BE2C (cell line): ENCODE data around the gene SDSL.

Experiments used
- DNase-seq: peaks from one replicate; pipeline ENCODE4 v3.0.0-alpha.2; 2020
- H3K27me3 ChIP-seq: fragments of 250-450 bp; sonication (Bioruptor Pico); 2 replicates; pipeline ENCODE4 v1.5.1; 2020; ENCODE audit warnings: mild to moderate bottlenecking
- H3K36me3 ChIP-seq: fragments of 250-450 bp; sonication (Bioruptor Pico); 2 replicates; pipeline ENCODE4 v1.5.1; 2020; ENCODE audit warnings: mild to moderate bottlenecking
- H3K4me1 ChIP-seq: fragments of 250-450 bp; sonication (Bioruptor Pico); 2 replicates; pipeline ENCODE4 v1.5.1; 2020
- H3K4me3 ChIP-seq: 2 replicates; pipeline ENCODE4 v1.5.1; 2011; ENCODE audit warnings: low read depth, low read length
- H3K9me3 ChIP-seq: fragments of 250-450 bp; sonication (Bioruptor Pico); 2 replicates; pipeline ENCODE4 v1.5.1; 2020
- CTCF ChIP-seq: IDR thresholded peaks from 2 replicates; pipeline ENCODE4 v1.5.1; 2012; ENCODE audit warnings: mild to moderate bottlenecking, low read depth, low read length

The SDSL gene

GRCh38 chr12:113398346-113399290 is 23.6 kb upstream of the SDSL start:
- TF ChIP-seq CTCF: no peak
- no peaks in the 10 kb centered on the region for H3K4me1 ChIP-seq
- no peak for DNase-seq
- H3K36me3 ChIP-seq: no peaks in the 10 kb centered on the region
- H3K27me3 ChIP-seq: peaks cover 19% of the 10 kb centered on the region
- H3K4me3 ChIP-seq: no peak overlapping the region
- no peaks in the 10 kb centered on the region for H3K9me3 ChIP-seq

DNA sequence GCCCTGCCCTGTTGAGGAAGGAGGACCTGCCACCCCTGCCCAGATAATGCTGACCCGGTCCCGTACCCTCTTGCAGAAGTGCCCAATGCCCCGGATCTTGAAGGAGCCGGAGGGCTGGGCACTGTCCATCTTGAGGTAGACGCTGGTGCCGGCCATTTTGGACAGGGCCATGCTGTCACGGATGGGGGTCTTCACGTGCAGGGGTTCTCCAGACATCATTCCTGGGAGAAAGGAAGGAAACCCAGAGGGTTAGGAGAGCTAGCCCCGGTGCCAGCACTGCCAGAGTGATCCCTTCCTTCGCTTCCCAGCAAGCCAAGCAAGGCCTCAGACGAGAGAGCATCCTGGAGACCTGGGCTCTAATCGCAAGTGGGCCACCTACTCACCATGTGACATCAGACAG is 22.7 kb upstream of the SDSL start:
- Histone ChIP-seq H3K36me3 (no peaks in the 10 kb centered on the region), H3K4me1 (no peaks in the 10 kb centered on the region), H3K9me3 (no peaks in the 10 kb centered on the region), H3K27me3 (peaks cover 19% of the 10 kb centered on the region), H3K4me3 (no peak overlapping the region)
- DNase-seq: no peak
- TF ChIP-seq CTCF: no peak

DNA sequence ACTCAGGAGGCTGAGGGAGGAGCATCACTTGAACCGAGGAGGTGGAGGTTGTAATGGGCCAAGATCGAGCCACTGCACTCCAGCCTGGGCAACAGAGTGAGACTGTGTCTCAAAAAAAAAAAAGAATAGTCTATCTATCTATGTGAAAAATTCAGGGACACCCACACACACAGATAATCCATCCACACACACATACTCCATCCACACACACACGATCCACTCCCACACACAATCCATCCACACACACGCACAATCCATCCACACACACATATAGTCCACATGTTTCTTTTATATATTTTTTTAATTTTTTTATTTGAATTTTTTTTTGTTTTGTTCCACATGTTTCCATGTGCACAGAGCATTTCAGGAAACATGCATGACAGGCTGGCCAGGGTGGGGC is 21.8 kb upstream of the SDSL start:
- no peaks in the 10 kb centered on the region for H3K36me3 ChIP-seq
- no peaks in the 10 kb centered on the region for H3K9me3 ChIP-seq
- peaks cover 19% of the 10 kb centered on the region for H3K27me3 ChIP-seq
- no peak overlapping the region for H3K4me3 ChIP-seq
- TF ChIP-seq CTCF: no peak
- H3K4me1 ChIP-seq: no peaks in the 10 kb centered on the region
- no peak for DNase-seq

GRCh38 chr12:113401066-113402000 is 20.8 kb upstream of the SDSL start:
- Histone ChIP-seq H3K9me3 (no peaks in the 10 kb centered on the region), H3K36me3 (no peaks in the 10 kb centered on the region), H3K4me1 (no peaks in the 10 kb centered on the region), H3K27me3 (peaks cover 15% of the 10 kb centered on the region), H3K4me3 (no peak overlapping the region)
- no peak for DNase-seq
- no peak for TF ChIP-seq CTCF

DNA sequence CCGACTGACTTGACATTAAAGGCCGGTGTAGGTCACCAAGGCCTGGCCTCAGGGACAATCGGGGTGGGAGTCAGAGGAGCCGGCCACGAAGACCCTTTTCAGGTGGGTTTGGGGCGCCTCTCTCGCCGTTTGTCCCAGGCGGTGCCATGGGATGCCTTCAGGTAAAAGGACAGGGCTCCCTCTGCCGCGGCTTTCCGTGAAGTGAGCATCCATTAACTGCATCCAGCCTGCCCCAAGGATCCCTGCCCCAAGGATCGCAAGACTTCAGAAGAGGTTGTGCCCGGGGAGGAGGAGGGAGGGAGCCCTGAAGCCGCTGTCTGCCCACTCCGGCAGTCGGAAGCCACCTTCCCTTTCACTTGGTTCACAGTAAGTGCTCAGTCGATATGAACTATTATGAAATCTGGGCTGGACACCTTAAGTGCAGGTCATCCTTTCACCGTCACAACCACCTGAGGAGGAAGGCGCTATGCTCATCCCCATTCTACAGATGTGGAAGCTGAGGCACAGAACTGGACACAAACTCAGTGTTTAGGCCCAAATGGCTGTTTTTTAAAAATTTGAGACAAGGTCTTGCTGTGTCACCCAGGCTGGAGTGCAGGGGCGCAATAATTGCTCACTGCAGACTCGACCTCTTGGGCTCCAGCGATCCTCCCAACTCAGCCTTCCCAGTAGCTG is 19.5 kb upstream of the SDSL start:
- no peak for DNase-seq
- H3K4me1 ChIP-seq: no peaks in the 10 kb centered on the region
- peaks cover 6% of the 10 kb centered on the region; the same call in 1 of the 2 replicates for H3K27me3 ChIP-seq
- no peak for TF ChIP-seq CTCF
- H3K4me3 ChIP-seq: no peak overlapping the region
- no peaks in the 10 kb centered on the region for H3K36me3 ChIP-seq
- no peaks in the 10 kb centered on the region for H3K9me3 ChIP-seq
